Measurements from ENCODE around the gene PIK3AP1. TPM values are rescaled to one million over a fixed set of nuclear protein-coding genes. Genes with fewer than 3 reads are reported as not detected.

The PIK3AP1 gene
- total and polyA plus RNA-seq, 2 of the 4 experiments (the other 2 are of a cell fraction), result under 0.01 to 0.14 TPM

- H4K20me1 ChIP-seq (ENCODE audit: insufficient read depth, low read length), result no peaks in the 10 kb centered on the region
- H4K8ac ChIP-seq (ENCODE audit: low read depth in 2 of 2, low read length in 2 of 2), result no peak overlapping the region
- H4K91ac ChIP-seq (ENCODE audit: insufficient read depth, low read depth, low read length), result no peak overlapping the region
- no peak overlapping the region for H3K4me3 ChIP-seq (ENCODE audit: insufficient read depth, low read depth, low read length)
- H3K79me1 ChIP-seq (ENCODE audit: low read depth in 1 of 2, low read length in 2 of 2), result no peaks in the 10 kb centered on the region
- H2AK9ac ChIP-seq (replicated peaks; ENCODE audit: low read depth, low read length, poor library complexity), result no peak overlapping the region
- no TSS peak for BruUV-seq (replicated peaks)
- no peak overlapping the region for H3K4me2 ChIP-seq (ENCODE audit: low read depth, low read length)
- H3K4ac ChIP-seq (ENCODE audit: low read depth, low read length), result no peak overlapping the region
- no peaks in the 10 kb centered on the region for H3K9me1 ChIP-seq (ENCODE audit: insufficient read depth, low read length)
- TF ChIP-seq CEBPB (IDR thresholded peaks at IDR 0.05; ENCODE audit: low read depth, low read length), result no peak
- no peak for TF ChIP-seq RAD21 (IDR thresholded peaks at IDR 0.05; ENCODE audit: low read length)
- no peak for TF ChIP-seq RCOR1 (IDR thresholded peaks at IDR 0.05; ENCODE audit: insufficient replicate concordance, low read length)
- no peak for TF ChIP-seq NFE2L2 (IDR thresholded peaks at IDR 0.05; ENCODE audit: low read depth, low read length)
- no peak for TF ChIP-seq POLR2A (IDR thresholded peaks at IDR 0.05; ENCODE audit: low read depth, low read length)
- no peak for TF ChIP-seq MXI1 (IDR thresholded peaks at IDR 0.05; ENCODE audit: borderline replicate concordance, low read depth, low read length)
- no peak for TF ChIP-seq CHD1 (IDR thresholded peaks at IDR 0.05; ENCODE audit: low read depth, low read length)
- no peak for TF ChIP-seq FOS (IDR thresholded peaks at IDR 0.05; ENCODE audit: low read depth, low read length)
- no peak for TF ChIP-seq BHLHE40 (IDR thresholded peaks at IDR 0.05; ENCODE audit: low read depth, low read length)
- TF ChIP-seq MAFK (IDR thresholded peaks at IDR 0.05; ENCODE audit: low read depth, low read length), result no peak
- TF ChIP-seq ELK1 (IDR thresholded peaks at IDR 0.05; ENCODE audit: borderline replicate concordance, low read depth, low read length), result no peak
- no peak for TF ChIP-seq USF2 (IDR thresholded peaks at IDR 0.05; ENCODE audit: low read depth, low read length)
- no peak for TF ChIP-seq RFX5 (IDR thresholded peaks at IDR 0.05; ENCODE audit: low read depth, low read length)
- no peak for TF ChIP-seq CTCF (conservative IDR thresholded peaks at IDR 0.05; ENCODE audit: low read depth, low read length)
- no peak for TF ChIP-seq SMC3 (IDR thresholded peaks at IDR 0.05; ENCODE audit: low read depth, low read length)
- TF ChIP-seq MAZ (IDR thresholded peaks at IDR 0.05; ENCODE audit: borderline replicate concordance, low read depth, low read length), result no peak
- H4K5ac ChIP-seq (ENCODE audit: low read depth, low read length), result no peak overlapping the region
- H3K23ac ChIP-seq (ENCODE audit: low read depth, low read length), result no peak overlapping the region
- H2BK20ac ChIP-seq (ENCODE audit: low read depth, low read length), result no peak overlapping the region
- H2BK15ac ChIP-seq (ENCODE audit: low read depth, low read length), result no peak overlapping the region
- no peaks in the 10 kb centered on the region for H3K36me3 ChIP-seq (ENCODE audit: control insufficient read depth, insufficient read depth, low read length)
- intact Hi-C loops (cut with micrococcal nuclease), result loop anchor here (10.0 kb wide), 1 partner anchor 387 kb away; no protein-coding TSS in a partner anchor
- H3K18ac ChIP-seq (ENCODE audit: low read depth, low read length), result no peak overlapping the region
- 48% methylated on average over 3 of the region's 6 CpGs; no CpG with 5 or more reads in 1 of the 2 experiments for WGBS, 2 experiments (ENCODE audit: extremely low coverage in 2 of 2, insufficient read length in 1 of 2)
- in situ Hi-C loops (cut with MboI; ENCODE audit: low sequenced_read_pairs), result no loop called here
- no peaks in the 10 kb centered on the region for H3K9me3 ChIP-seq (ENCODE audit: control insufficient read depth, insufficient read depth, low read length)
- dilution Hi-C loops (cut with HindIII; ENCODE audit: low sequenced_read_pairs, unreplicated experiment), result no loop called here
- no peak for DNase-seq
- H3K27ac ChIP-seq (ENCODE audit: insufficient read depth, low read length), result no peak overlapping the region
- no peaks in the 10 kb centered on the region for H3K4me1 ChIP-seq (ENCODE audit: control insufficient read depth, insufficient read depth, low read length)
- H2BK5ac ChIP-seq (ENCODE audit: low read depth, low read length, poor library complexity, severe bottlenecking), result no peak overlapping the region
- H2AK5ac ChIP-seq (ENCODE audit: low read depth, low read length), result no peak overlapping the region
- no peak overlapping the region for H3K14ac ChIP-seq (replicated peaks; ENCODE audit: low read depth, low read length)
- no peak for ATAC-seq (ENCODE audit: low read depth)
- peaks cover 30% of the 10 kb centered on the region for H3K27me3 ChIP-seq (ENCODE audit: control insufficient read depth, insufficient read depth, low read length)
- no peak overlapping the region for H3K9ac ChIP-seq (ENCODE audit: low read depth, low read length)
- CTCF ChIA-PET, result no interaction called here
- no peak overlapping the region for H3K56ac ChIP-seq (ENCODE audit: extremely low read depth, insufficient read depth, low read length)
- POLR2A ChIA-PET (ENCODE audit: unreplicated experiment), result no interaction called here
- H2AFZ ChIP-seq (replicated peaks; ENCODE audit: low read length, poor library complexity), result no peak overlapping the region
- no peak overlapping the region for H2BK120ac ChIP-seq (ENCODE audit: low read depth, low read length)
These were observed 72.8 kb downstream of the PIK3AP1 start for GRCh38 chr10:96647466-96647865.
